Uterus (tissue), 4 donors: ENCODE measurements around the gene OPN4. TPM values are rescaled to one million over a fixed set of nuclear protein-coding genes. Genes with fewer than 3 reads are reported as not detected.

Source experiments
- total RNA-seq, 4 donors: library from RNA; depleted of rRNA in 3 of 4; stranded (reverse); fragments of >200 nt in 3 of 4; gene quantifications; one replicate each; pipeline versions ENCODE4 v1.1.0 to v1.2.4, GENCODE V29; 2014 to 2023
- donor health status: DM: yes; HTN: yes; CAD: no.

The OPN4 gene
- total RNA-seq, 4 donors from 2014 or later, result not detected

Other genes with a start within 250 kb of the OPN4 start
- gene WAPL, start 132.8 kb upstream of the OPN4 start, total RNA-seq, result 10 to 100 TPM; 17.4 to 75.1 (median 34.9) TPM
- 10 to 100 TPM in 1 of 4 donors, 1 to 10 TPM in 2, under 1 TPM in 1; 0.97 to 33.4 (median 4.2) TPM for gene LDB3, start 14.0 kb downstream of the OPN4 start, total RNA-seq
- 100 to 1,000 TPM in 2 of 4 donors, 10 to 100 TPM in 2; 27.4 to 175 (median 69.2) TPM for gene BMPR1A, start 102.1 kb downstream of the OPN4 start, total RNA-seq